Kidney epithelial cell (primary cell): ENCODE measurements around the gene HNRNPA0. TPM values are rescaled to one million over a fixed set of nuclear protein-coding genes. Genes with fewer than 3 reads are reported as not detected.
A peak's percentile ranks its signal among the peaks of the same experiment; 100 is the strongest.

ENCODE experiments used
- DNase-seq: peaks from one replicate; pipeline ENCODE4 v3.0.0-alpha.2; 2010; ENCODE audit warnings: low read depth
- H3K27me3 ChIP-seq: 2 replicates; pipeline ENCODE4 v1.6.0; 2011; ENCODE audit warnings: low read length; ENCODE audit not compliant: control insufficient read depth, insufficient read depth
- H3K36me3 ChIP-seq: 2 replicates; pipeline ENCODE4 v1.5.1; 2011; ENCODE audit warnings: low read length; ENCODE audit not compliant: control insufficient read depth, insufficient read depth
- H3K4me3 ChIP-seq: 2 replicates; pipeline ENCODE4 v1.5.1; 2011; ENCODE audit warnings: low read depth, mild to moderate bottlenecking, control low read depth, low read length
- total RNA-seq: library from RNA; depleted of rRNA; stranded (reverse); fragments of >200 nt; gene quantifications from 2 replicates; pipeline ENCODE4 v1.2.3, GENCODE V29; 2015
- TF ChIP-seq, protein P1 (sequence below): IDR thresholded peaks from 2 replicates; pipeline ENCODE4 v1.5.1; 2011; ENCODE audit warnings: mild to moderate bottlenecking, moderate library complexity, low read length, control low read depth, inconsistent platforms; ENCODE audit not compliant: insufficient read depth, poor library complexity, severe bottlenecking

Gene HNRNPA0
- total RNA-seq, 1 donor from 2014 or later: 14.7 TPM

DNA sequence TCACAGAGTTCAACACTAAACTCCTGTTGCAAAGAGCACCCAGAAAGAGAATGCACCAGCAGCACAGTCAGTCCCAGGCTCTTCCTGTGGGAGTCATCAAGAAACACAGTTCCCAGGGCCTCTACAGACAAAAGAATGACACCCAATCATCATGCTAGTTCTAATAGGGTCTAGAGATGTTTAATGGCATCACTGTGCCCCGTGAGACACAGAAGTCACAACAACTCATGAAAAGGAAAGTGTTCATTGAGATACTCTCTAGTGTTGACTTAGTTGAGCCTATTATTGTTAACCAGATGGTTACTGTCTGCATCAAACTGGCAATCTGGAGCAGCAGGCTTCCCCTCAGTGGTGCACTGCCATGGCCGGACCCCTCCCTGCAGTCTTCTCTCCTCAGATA lies 19.8 kb downstream of the HNRNPA0 start:
- Histone ChIP-seq H3K27me3 (no peaks in the 10 kb centered on the region), H3K4me3 (no peak overlapping the region), H3K36me3 (no peaks in the 10 kb centered on the region)
- TF ChIP-seq, protein P1, sequence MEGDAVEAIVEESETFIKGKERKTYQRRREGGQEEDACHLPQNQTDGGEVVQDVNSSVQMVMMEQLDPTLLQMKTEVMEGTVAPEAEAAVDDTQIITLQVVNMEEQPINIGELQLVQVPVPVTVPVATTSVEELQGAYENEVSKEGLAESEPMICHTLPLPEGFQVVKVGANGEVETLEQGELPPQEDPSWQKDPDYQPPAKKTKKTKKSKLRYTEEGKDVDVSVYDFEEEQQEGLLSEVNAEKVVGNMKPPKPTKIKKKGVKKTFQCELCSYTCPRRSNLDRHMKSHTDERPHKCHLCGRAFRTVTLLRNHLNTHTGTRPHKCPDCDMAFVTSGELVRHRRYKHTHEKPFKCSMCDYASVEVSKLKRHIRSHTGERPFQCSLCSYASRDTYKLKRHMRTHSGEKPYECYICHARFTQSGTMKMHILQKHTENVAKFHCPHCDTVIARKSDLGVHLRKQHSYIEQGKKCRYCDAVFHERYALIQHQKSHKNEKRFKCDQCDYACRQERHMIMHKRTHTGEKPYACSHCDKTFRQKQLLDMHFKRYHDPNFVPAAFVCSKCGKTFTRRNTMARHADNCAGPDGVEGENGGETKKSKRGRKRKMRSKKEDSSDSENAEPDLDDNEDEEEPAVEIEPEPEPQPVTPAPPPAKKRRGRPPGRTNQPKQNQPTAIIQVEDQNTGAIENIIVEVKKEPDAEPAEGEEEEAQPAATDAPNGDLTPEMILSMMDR: no peak
- no peak for DNase-seq

DNA sequence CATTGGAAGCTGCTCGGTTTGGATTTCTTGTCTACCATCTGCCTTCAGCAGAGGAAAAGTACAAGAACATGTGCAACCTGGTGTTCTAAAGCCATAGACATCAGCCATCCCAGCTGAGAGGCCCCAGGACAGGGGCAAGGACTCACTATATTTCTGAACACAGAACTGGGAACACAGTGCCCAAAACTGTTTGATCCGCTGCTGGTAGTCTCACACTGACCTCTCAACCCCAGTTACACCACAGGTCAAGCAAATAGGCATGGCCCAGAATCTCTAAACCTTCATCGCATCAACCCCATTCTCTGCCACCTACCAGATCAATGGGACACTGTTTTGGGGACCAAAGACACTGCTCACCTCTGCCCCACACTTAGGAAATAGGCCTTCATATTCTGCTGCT lies 20.2 kb downstream of the HNRNPA0 start:
- Histone ChIP-seq H3K4me3 (no peak overlapping the region), H3K27me3 (no peaks in the 10 kb centered on the region), H3K36me3 (no peaks in the 10 kb centered on the region)
- no peak for DNase-seq
- TF ChIP-seq, protein P1: no peak

DNA sequence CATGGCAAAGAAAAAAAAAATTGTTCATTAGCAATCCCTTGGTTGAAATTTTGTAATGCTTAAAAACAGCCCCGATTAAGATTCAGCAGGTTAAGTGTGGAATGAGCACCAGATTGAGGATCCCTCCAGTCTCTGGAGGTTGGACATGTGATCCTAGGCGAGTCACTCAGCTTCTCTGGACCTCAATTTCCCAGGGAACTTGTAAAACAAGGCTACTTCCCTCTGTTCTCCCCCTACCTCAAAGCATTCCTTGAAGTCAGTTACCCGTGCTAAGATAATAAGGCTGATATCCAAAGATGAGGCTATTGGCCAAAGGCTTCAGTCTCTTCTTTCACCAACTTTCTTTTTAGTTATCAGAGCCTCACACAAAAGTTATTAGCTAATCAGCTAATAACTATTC lies 21.2 kb downstream of the HNRNPA0 start:
- no peaks in the 10 kb centered on the region for H3K27me3 ChIP-seq
- peak; percentile 62 for DNase-seq
- no peak overlapping the region for H3K4me3 ChIP-seq
- TF ChIP-seq, protein P1: no peak
- no peaks in the 10 kb centered on the region for H3K36me3 ChIP-seq

DNA sequence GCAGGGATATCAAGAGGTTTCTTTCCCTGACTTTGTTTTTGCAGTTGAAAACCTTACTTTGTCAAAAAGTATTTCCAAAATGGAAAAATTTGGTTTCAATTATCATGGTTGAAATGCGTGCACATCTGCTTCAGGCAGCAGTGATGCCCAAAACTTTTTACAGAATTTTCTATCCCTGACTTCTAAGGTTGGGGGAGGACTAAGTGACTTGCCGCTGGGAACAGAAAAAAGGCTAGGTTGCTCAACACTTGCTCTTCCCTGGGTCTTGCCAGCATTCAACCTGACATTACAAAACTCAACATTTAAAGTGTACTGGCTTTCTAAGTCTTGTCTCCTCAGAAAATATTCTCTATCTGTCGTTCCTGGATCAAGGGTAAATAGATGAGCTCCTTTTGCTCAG lies 23.0 kb downstream of the HNRNPA0 start:
- TF ChIP-seq, protein P1: no peak
- no peak overlapping the region for H3K4me3 ChIP-seq
- no peaks in the 10 kb centered on the region for H3K36me3 ChIP-seq
- H3K27me3 ChIP-seq: no peaks in the 10 kb centered on the region
- DNase-seq: no peak

DNA sequence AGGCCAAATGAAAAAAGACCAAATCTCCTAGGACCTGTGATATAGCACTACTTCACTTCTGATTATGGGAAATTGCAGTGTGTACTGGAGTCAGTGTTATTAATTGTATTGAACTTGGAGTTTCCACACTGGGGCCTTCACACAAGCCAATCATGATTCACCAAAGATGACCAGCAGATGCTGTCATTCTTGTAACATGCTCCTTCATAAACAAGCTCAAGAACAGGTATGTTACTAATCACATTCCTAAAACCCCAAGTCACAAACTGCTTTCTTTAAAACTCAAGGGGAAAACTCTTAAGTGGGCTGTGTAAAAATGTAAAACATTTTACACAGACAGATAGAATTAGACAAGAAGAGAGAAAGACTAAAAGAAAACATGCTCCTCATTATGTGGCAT lies 23.8 kb downstream of the HNRNPA0 start:
- peak; percentile 50 for DNase-seq

DNA sequence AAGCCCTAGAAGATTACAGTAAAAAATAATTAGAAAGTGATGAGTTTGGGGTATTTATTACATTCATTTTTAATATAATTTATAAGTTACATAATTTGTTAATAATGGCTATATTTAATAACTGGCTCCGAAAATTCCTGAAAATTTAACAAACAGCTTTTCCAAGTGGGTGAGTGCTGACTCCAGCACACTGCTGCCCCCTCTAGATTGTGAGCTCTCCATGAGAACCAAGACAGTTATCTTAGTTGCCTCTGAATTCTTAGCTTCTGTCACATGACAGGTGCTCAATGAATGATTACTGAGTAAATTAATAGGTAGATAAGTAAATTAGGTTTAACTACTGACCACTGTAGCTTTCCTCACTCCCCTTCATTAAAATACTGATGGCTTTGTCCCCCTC lies 26.1 kb downstream of the HNRNPA0 start:
- Histone ChIP-seq H3K27me3 (no peaks in the 10 kb centered on the region), H3K36me3 (no peaks in the 10 kb centered on the region), H3K4me3 (no peak overlapping the region)
- TF ChIP-seq, protein P1: no peak
- no peak for DNase-seq

More for the DNA sequence above, 23.8 kb downstream of the HNRNPA0 start:
- TF ChIP-seq, protein P1: no peak
- Histone ChIP-seq H3K4me3 (no peak overlapping the region), H3K36me3 (no peaks in the 10 kb centered on the region), H3K27me3 (no peaks in the 10 kb centered on the region)
